Activated CD8-positive, alpha-beta memory T cell treated with anti-CD3 and anti-CD28 coated beads, Interleukin-2, amount 50 U/mL, for 24 hours (primary cell): Measurements from ENCODE around the gene ZCCHC7.
"Not testable (repeated sequence)": the region's sequence is repeated elsewhere in the genome, so short reads cannot be mapped to it uniquely, and the experiment has no call there.

Experiments used
- DNase-seq: peaks from one replicate; pipeline ENCODE4 v3.0.0-alpha.2; 2020; ENCODE audit errors: extremely low read depth

ZCCHC7 gene

DNA sequence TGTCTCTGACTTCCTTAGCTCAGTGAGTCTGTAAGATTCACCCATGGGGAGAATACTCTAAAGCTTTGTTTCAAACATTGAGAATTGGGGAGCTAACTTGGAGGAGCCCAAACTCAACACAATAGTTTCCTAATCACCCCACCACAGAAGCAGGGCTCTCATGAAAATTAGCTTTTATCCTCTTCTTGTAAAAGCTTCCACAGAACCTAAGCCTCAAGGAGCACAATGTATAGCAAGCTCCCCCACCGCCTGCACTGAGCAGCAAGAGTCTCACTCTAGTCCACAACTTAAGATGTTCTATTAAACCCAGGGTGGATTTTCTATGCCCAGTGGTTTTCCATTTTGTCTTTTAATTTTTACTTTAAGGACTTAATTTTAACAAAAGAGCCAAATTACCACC, 253.2 kb downstream of the ZCCHC7 start:
- DNase-seq, result no peak

- no peak for DNase-seq
Observed at GRCh38 chr9:37374892-37375291, 254.5 kb downstream of the ZCCHC7 start.

- DNase-seq, result no peak
Observed at GRCh38 chr9:37377688-37378612, 257.6 kb downstream of the ZCCHC7 start.

DNA sequence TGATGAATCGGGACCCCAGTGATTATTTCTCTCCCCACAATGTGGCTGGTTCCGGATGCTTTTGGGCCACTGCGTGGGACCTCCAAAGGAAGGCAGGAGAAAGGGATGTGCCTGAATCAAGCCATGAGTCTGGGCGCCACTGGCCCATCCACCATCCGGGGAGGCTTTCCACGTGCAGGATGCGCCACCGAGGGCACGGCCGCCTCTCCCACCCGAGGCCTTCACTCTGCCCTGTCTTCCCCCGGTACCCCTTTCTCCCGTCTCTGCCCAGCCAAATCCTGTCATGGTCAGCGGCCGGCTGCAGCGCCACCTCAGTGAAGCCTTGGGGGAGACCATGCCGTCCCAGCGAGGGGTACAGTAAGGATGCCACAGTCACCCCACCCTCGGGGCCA, 258.2 kb downstream of the ZCCHC7 start:
- DNase-seq, result no peak

GRCh38 chr9:37379835-37380234, 259.5 kb downstream of the ZCCHC7 start:
- DNase-seq, result no peak

DNA sequence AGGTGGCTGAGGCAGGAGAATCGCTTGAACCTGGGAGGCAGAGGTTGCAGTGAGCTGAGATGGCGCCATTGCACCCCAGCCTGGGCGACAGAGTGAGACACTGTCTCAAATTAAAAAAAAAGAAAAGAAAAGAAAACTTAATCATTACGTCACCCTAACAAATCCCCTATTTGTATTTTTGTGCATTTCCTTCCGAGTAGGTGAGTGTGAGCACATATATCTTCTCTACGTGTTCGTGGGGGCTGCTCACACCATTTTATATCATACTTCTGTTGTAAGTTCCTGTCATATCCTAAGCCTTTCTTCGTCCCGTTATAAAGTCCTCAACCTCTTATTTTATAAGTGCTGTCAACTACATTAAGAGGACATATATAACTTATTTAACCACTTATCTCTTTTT, 260.2 kb downstream of the ZCCHC7 start:
- DNase-seq, result no peak

DNA sequence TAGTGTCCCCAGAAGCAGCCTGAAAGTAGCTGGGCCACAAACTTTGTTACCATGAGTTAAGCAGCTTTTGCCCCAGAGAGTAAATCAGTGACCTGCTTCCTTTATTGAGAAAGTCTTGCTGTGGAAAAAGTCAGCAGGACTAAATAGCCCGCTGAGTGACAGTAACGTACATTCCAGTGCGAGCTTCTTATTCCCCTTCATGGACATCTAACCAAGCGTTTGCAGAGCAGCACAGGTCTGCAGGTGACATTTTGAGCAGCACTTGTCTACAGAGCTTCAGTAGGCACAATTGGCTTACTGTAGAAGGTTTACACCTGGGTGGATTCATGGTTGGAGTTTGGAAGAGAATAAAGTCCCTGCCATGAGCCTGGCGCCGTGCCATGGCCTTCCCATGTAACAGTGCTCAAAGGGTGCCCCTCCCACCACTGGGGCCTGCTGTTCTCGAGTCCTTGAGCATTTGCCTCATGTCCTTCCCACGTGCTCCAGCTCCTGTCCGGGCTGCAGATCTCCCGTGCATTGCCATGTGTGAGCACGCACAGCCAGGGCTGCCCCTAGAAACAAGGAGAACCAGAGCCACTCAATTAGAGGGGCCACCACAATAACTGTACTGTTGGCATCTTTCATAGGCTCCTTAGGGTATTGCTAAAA, 260.8 kb downstream of the ZCCHC7 start:
- DNase-seq, result no peak

- no peak for DNase-seq
Observed at GRCh38 chr9:37382161-37382981, 262.0 kb downstream of the ZCCHC7 start.

- DNase-seq, result no peak
Observed at GRCh38 chr9:37382982-37383357, 262.6 kb downstream of the ZCCHC7 start.

- no peak for DNase-seq
Observed at GRCh38 chr9:37383393-37383792, 263.0 kb downstream of the ZCCHC7 start.

DNA sequence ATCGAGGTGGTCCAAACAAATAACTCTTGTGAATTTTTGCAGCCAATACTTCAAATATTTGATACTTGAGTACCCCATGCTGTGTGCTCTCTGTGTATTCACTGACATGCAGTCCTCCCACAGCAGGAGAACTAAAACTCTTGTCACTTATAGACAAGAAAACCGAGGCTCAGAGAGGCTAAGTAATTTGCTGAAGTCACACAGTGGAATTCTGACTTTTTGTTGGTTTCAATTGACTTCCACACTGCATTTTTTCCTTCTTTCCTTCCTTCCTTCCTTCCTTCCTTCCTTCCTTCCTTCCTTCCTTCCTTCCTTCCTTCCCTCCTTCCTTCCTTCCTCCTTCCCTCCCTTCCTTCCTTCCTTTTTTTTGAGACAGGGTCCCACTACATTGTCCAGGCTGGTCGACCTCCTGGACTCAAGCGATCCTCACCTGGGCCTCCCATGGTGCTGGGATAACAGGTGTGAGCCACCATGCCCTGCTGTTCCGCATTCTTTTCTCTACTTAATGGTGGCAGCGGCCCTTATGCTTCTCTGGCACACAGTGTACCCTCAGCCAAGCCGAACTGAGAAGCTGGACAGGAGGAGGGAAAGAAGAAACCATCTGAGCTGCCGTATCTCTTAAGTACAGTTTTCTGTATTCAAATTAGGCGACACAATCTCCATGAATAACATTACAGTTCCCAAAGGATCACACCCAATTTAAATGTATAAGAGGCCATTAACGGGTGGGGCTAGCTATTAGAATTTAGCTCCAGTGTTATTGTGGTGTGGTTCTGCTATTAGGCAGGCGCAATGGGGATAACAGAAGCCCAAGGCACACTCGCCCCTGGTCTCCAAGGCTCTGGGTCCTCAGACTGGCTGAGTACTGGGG, 263.7 kb downstream of the ZCCHC7 start:
- no peak for DNase-seq

DNA sequence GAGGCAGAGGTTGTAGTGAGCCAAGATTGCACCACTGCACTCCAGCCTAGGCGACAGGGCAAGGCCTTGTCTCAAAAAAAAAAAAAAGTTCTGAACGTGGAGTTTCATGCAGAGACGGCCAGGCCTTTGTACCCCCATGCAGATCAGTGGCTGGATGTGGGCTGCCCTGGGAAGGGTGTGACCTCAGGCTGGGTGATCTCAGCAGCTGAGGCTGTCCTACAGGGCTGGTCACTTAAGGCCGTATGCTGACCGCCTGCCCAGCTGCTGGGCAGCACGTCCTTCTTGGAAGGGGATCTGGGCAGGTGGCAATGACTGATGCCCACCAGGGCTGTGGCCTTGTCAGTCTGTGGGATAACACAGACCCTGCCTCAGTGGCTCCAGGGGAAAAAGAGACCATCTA, 264.9 kb downstream of the ZCCHC7 start:
- no peak for DNase-seq

GRCh38 chr9:37386988-37387387, 266.6 kb downstream of the ZCCHC7 start:
- DNase-seq, result no peak

- no peak for DNase-seq
Observed at GRCh38 chr9:37390759-37391158, 270.4 kb downstream of the ZCCHC7 start.

DNA sequence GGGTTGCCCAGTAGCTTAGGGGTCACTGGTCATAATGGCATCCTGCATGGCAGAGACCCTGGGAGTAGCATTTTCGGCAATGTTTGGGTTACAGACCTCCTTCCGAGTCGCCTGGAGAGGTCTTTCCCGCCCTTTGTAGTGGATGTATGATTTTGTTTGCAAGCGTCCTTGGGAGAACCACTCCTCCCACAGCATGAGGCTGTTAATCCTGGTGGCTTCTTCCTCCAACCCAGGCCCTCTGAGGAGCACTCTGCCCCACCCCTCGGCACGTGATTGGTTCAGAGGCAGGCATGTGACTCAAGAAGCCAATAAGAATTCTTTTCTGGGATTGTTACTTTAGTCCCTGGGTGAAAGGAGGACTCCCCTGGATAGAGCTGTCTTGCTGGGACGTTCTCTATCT, 271.9 kb downstream of the ZCCHC7 start:
- DNase-seq, result no peak

DNA sequence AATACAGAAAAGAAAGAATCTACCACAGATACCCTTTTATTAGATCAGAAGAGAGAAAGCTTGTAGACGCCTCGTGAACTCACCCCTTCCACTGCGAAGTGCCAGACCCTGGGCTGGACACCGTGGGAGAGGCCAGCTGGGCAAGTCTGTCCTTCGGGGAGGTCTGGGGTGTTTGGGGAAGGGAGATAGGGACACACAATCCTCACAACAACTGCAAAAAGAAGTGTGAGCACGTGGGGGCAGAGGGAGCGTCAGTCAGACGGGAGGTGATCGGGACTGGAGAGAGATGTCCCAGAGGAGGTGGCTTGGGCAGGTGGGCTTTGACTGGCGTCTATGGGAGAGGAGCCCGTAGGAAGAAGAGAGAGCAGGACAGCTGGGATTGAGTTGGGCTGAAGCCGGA, 274.9 kb downstream of the ZCCHC7 start:
- DNase-seq, result no peak

- DNase-seq, result no peak
Observed at GRCh38 chr9:37395663-37396062, 275.3 kb downstream of the ZCCHC7 start.

DNA sequence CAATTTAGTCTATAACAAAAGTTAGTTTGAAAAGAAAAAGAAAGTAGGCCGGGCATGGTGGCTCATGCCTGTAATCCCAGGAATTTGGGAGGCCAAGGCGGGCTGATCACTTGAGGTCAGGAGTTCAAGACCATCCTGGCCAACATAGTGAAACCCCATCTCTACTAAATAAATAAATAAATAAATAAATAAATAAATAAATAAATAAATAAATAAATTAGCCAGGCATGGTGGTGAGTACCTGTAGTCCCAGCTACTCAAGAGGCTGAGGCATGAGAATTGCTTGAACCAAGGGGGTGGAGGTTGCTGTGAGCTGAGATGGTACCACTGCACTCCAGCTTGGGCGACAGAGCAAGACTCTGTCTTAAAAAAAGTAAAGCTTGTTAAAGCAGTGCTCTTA, 277.6 kb downstream of the ZCCHC7 start:
- DNase-seq, result not testable (repeated sequence)

- DNase-seq, result no peak
Observed at GRCh38 chr9:37398464-37399025, 278.2 kb downstream of the ZCCHC7 start.

- no peak for DNase-seq
Observed at GRCh38 chr9:37399336-37399735, 279.0 kb downstream of the ZCCHC7 start.

- no peak for DNase-seq
Observed at GRCh38 chr9:37404590-37404989, 284.2 kb downstream of the ZCCHC7 start.
